Mucosa of descending colon (tissue), 3 donors: ENCODE data around the gene OR10S1. TPM values are rescaled to one million over a fixed set of nuclear protein-coding genes. Genes with fewer than 3 reads are reported as not detected.

ENCODE experiments used
- ATAC-seq: fragments of 200-7000 bp; cut with Tn5 transposase; one replicate; pipeline ENCODE4 v1.9.1; 2020; ENCODE audit warnings: mild to moderate bottlenecking, moderate library complexity
- DNase-seq, 3 donors: peaks; one replicate each; pipeline ENCODE4 v3.0.0-alpha.2; 2020
- H3K36me3 ChIP-seq: fragments of 200-600 bp; one replicate; pipeline ENCODE4 v1.8.0; 2021; ENCODE audit warnings: low read depth, mild to moderate bottlenecking
- H3K4me1 ChIP-seq: fragments of 200-600 bp; one replicate; pipeline ENCODE4 v1.8.0; 2021; ENCODE audit warnings: low read depth, mild to moderate bottlenecking
- H3K4me3 ChIP-seq: fragments of 200-600 bp; one replicate; pipeline ENCODE4 v1.8.0; 2021; ENCODE audit warnings: mild to moderate bottlenecking
- H3K9me3 ChIP-seq: fragments of 200-600 bp; one replicate; pipeline ENCODE4 v1.8.0; 2021; ENCODE audit warnings: mild to moderate bottlenecking
- intact Hi-C, 2 donors: fragments of 100-400 bp; cut with DNase I in 1 of 2; cut with micrococcal nuclease in 1 of 2; formaldehyde crosslinking; loops; one replicate each; pipeline versions ENCODE4 v1.11.0 to v1.11.1; 2022; cut with DNase I, micrococcal nuclease
- total RNA-seq, 3 donors: library from RNA; stranded (reverse); fragmentation: NEBNext Ultra II Directional in 2 of 3; extraction: Animal tissue kit (Norgen Biotek cat#: 25700) in 2 of 3; gene quantifications; one replicate each; pipeline versions ENCODE4 v1.2.1 to v1.2.4, GENCODE V29; 2021 to 2023
- TF ChIP-seq, protein P1 (sequence below): fragments of 200-600 bp; IDR thresholded peaks from one replicate; pipeline ENCODE4 v1.8.0; 2022; ENCODE audit warnings: antibody characterized with exemption, mild to moderate bottlenecking
- donor health status: DM: no; HTN: no; CAD: no; lungs with moderate emphysema.
- donor health status: DM: no; HTN: no; CAD: no.
- donor health status: DM: no; HTN: yes; CAD: no.

Gene OR10S1
- total RNA-seq, 3 donors from 2014 or later = not detected

DNA sequence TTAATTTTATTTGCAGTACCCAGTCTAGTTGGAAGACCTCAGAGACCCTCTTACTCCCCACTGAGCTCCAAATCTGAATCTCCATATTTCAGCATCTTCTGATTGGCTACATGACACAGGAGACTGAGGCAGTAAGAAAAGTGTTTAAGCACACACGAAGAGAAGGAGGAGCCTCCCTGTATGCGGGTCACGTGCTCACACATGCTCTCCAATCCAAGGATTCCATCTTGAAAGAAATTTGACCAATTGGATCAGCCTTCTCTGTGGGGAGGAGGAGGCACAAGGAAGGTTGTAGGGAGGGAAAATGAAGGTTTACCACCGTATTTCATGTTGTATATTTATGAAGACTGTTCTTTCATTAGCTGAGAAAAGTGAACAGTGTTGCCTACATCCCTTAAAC, 35.2 kb downstream of the OR10S1 start:
- DNase-seq (no peak), ATAC-seq (no peak)
- TF ChIP-seq, protein P1, sequence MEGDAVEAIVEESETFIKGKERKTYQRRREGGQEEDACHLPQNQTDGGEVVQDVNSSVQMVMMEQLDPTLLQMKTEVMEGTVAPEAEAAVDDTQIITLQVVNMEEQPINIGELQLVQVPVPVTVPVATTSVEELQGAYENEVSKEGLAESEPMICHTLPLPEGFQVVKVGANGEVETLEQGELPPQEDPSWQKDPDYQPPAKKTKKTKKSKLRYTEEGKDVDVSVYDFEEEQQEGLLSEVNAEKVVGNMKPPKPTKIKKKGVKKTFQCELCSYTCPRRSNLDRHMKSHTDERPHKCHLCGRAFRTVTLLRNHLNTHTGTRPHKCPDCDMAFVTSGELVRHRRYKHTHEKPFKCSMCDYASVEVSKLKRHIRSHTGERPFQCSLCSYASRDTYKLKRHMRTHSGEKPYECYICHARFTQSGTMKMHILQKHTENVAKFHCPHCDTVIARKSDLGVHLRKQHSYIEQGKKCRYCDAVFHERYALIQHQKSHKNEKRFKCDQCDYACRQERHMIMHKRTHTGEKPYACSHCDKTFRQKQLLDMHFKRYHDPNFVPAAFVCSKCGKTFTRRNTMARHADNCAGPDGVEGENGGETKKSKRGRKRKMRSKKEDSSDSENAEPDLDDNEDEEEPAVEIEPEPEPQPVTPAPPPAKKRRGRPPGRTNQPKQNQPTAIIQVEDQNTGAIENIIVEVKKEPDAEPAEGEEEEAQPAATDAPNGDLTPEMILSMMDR = no peak
- Histone ChIP-seq H3K9me3 (no peaks in the 10 kb centered on the region), H3K36me3 (no peaks in the 10 kb centered on the region), H3K4me1 (no peaks in the 10 kb centered on the region), H3K4me3 (no peak overlapping the region)
- intact Hi-C loops = no loop called here

DNA sequence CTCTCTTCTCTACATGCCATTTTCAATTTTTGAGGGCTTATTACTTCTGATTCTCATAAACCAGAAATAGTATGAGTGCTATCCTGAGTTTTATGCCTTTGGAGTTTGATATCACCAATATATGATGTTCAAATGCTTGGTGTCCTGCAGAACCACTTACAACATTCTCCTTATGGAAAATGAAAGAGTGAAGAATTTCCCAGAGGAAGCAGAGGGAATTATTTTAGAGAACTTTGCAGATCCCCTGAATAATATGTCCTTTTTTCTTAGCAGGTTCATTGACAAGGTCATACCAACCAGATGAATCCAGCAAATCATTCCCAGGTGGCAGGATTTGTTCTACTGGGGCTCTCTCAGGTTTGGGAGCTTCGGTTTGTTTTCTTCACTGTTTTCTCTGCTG, 38.3 kb downstream of the OR10S1 start, which contains the start of gene OR4D5:
TSS of gene OR4D5 (plus strand) at position 301 of the 400 bp plus-strand sequence. CDS start at position 301, 0 bp downstream.
- TF ChIP-seq, protein P1 = no peak
- no peaks in the 10 kb centered on the region for H3K4me1 ChIP-seq
- no peaks in the 10 kb centered on the region for H3K36me3 ChIP-seq
- H3K4me3 ChIP-seq = no peak within 1 kb of the TSS
- no peaks in the 10 kb centered on the region for H3K9me3 ChIP-seq
- DNase-seq (no peak), ATAC-seq (no peak)
- intact Hi-C loops = no loop called here

Other genes with a start within 250 kb of the OR10S1 start
- 10 to 100 TPM; 10.6 to 11.9 (median 11.1) TPM for gene ZNF202, start 236.1 kb downstream of the OR10S1 start, total RNA-seq
- not detected for gene OR6X1, start 223.3 kb downstream of the OR10S1 start, total RNA-seq
- not detected for gene OR6M1, start 171.4 kb downstream of the OR10S1 start, total RNA-seq
- not detected for gene TMEM225, start 92.1 kb downstream of the OR10S1 start, total RNA-seq
- 1 to 10 TPM in 1 of 3 donors, under 1 TPM in 1, not detected in 1; 0.87 to 1.3 TPM for gene OR8D4, start 75.6 kb downstream of the OR10S1 start, total RNA-seq
- 1 to 10 TPM in 2 of 3 donors, not detected in 1; 2.1 to 2.2 TPM for gene OR4D5, start 38.2 kb downstream of the OR10S1 start, total RNA-seq
- not detected for gene OR6T1, start 33.9 kb downstream of the OR10S1 start, total RNA-seq
- not detected for gene OR10G6, start 17.4 kb upstream of the OR10S1 start, total RNA-seq
- gene OR10G4, start 35.2 kb upstream of the OR10S1 start, total RNA-seq = under 1 TPM in 2 of 3 donors, not detected in 1; 0.41 to 0.55 TPM
- under 1 TPM in 2 of 3 donors, not detected in 1; 0.46 to 0.49 TPM for gene OR10G9, start 45.2 kb upstream of the OR10S1 start, total RNA-seq
- gene OR10G8, start 49.0 kb upstream of the OR10S1 start, total RNA-seq = under 1 TPM in 1 of 3 donors, not detected in 2; 0.46 TPM
- not detected for gene OR10G7, start 63.5 kb upstream of the OR10S1 start, total RNA-seq
- 10 to 100 TPM; 41.2 to 97.3 (median 55.8) TPM for gene VWA5A, start 137.7 kb upstream of the OR10S1 start, total RNA-seq
- gene OR10D3, start 205.6 kb upstream of the OR10S1 start, total RNA-seq = not detected